ENCODE data around the gene FAF1.
"Not testable (repeated sequence)": the region's sequence is repeated elsewhere in the genome, so short reads cannot be mapped to it uniquely, and the experiment has no call there.

The FAF1 gene

DNA sequence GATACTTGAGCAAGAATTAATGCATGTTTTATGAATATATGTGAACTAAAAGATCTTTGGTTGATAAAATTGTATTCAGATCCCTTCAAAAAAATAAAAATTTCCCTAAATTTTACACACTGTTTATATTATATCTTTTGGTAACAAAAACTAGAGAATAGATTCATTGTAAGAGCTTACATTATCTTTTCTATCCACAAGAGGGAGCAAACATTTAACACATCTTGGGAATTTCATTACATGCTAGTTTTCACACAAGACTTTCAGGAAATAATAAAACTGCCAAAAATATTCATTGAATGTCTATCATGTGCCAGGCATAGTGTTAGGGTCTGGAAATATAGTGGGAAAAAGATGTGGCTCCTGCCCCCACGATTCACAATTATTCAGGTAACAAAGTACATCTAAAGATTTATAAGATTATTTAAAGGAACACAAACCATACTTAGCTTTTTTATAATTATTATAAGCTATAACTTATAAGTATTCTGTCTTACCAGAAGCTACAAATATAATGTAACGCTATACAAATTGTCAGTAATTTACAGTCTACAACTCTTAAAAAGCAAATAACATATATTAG lies 30.6 kb downstream of the FAF1 start:
- Histone ChIP-seq H3K36me3 (ENCODE audit: insufficient read depth, low read length) (no peaks in the 10 kb centered on the region), H3K9ac (ENCODE audit: low read depth, low read length) (no peak overlapping the region), H3K9me3 (ENCODE audit: control insufficient read depth, insufficient read depth, low read length) (no peaks in the 10 kb centered on the region), H3K4me1 (ENCODE audit: insufficient read depth, low read length) (no peaks in the 10 kb centered on the region)

DNA sequence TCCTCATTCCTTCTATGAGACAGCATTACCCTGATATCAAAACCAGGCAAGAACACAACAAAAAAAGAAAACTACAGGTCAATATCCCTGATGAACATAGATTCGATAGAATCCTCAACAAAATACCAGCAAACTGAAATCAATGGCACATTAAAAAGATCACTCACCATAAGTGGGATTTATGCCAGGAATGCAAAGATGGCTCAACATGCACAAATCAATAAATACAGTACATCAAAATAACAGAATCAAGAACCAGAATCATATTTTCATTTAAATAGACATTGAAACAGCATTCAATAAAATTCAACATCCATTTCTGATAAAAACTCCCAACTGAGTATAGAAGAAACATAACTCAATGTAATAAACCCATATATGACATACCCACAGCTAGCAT lies 36.5 kb downstream of the FAF1 start:
- no peaks in the 10 kb centered on the region for H3K36me3 ChIP-seq (ENCODE audit: insufficient read depth, low read length)
- H3K9ac ChIP-seq (ENCODE audit: low read depth, low read length): no peak overlapping the region
- H3K4me1 ChIP-seq (ENCODE audit: insufficient read depth, low read length): no peaks in the 10 kb centered on the region
- peaks cover 3% of the 10 kb centered on the region; the same call in 1 of the 2 replicates for H3K9me3 ChIP-seq (ENCODE audit: control insufficient read depth, insufficient read depth, low read length)

DNA sequence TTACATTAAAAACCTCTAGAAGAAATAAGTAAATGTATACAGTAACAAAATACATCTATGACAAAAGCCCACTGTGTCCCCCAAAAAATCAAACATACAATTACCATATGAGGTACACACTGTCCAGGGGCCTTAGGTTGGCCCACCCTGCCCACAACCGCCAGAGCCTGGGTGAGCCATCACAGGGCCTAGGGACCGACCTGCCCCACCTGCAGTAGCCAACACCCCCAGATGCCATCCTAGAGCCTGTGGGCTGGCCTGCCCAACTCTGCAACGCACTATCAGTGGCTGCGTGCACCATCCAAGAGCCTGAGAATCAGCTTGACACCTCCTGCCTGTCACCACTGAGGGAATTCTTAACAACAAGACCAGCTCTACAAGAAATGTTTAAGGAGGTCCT lies 39.0 kb downstream of the FAF1 start:
- Histone ChIP-seq H3K9me3 (ENCODE audit: control insufficient read depth, insufficient read depth, low read length) (peaks cover 3% of the 10 kb centered on the region; the same call in 1 of the 2 replicates), H3K36me3 (ENCODE audit: insufficient read depth, low read length) (no peaks in the 10 kb centered on the region), H3K4me1 (ENCODE audit: insufficient read depth, low read length) (no peaks in the 10 kb centered on the region), H3K9ac (ENCODE audit: low read depth, low read length) (no peak overlapping the region)

GRCh38 chr1:50920409-50920808 lies 39.7 kb downstream of the FAF1 start:
- Histone ChIP-seq H3K36me3 (ENCODE audit: insufficient read depth, low read length) (no peaks in the 10 kb centered on the region), H3K9ac (ENCODE audit: low read depth, low read length) (no peak overlapping the region), H3K4me1 (ENCODE audit: insufficient read depth, low read length) (no peaks in the 10 kb centered on the region), H3K9me3 (ENCODE audit: control insufficient read depth, insufficient read depth, low read length) (peaks cover 3% of the 10 kb centered on the region; the same call in 1 of the 2 replicates)

DNA sequence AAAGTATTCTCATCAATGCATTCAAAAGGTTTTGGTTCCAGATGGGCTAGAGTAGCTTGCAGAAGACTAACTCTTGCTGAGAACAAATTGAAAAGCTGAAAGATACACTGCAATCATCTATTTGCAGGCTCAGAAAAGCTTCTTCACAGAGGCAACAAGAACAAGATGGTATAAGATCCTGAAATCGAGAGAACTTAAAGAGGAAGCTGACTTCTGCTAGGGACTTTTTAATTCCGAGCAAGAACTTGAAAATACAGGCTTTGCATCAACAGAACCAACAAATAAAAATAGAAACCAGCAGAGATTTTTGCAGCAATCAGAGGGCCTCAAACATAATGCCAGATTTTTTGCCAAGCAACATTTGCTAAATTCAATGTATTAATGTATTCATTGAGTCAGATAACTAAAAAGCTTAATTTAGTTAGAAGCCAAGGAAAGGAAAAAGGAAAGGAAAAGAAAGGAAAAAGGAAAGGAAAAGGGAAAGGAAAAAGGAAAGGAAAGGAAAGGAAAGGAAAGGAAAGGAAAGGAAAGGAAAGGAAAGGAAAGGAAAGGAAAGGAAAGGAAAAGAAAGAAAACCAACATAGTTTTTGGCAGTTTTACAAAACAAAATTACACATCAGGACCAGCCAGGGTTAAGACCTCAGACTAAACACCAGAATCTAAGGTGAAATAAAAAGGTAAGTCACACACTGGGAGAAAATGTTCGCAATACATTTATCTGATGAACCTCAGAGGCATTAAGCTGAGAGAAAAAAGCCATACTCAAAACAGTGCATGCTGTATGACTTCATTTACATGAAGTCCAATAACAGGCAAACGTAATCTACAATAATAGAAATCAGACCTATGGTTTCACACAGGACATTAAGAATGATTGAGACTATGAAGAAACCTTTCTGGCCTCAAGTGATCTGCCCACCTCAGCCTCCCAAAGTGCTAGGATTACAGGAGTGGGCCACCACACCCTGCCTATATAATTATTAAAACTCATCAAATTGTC lies 42.6 kb downstream of the FAF1 start:
- Histone ChIP-seq H3K4me1 (ENCODE audit: insufficient read depth, low read length) (no peaks in the 10 kb centered on the region), H3K9ac (ENCODE audit: low read depth, low read length) (no peak overlapping the region), H3K36me3 (ENCODE audit: insufficient read depth, low read length) (no peaks in the 10 kb centered on the region), H3K9me3 (ENCODE audit: control insufficient read depth, insufficient read depth, low read length) (no peaks in the 10 kb centered on the region)

DNA sequence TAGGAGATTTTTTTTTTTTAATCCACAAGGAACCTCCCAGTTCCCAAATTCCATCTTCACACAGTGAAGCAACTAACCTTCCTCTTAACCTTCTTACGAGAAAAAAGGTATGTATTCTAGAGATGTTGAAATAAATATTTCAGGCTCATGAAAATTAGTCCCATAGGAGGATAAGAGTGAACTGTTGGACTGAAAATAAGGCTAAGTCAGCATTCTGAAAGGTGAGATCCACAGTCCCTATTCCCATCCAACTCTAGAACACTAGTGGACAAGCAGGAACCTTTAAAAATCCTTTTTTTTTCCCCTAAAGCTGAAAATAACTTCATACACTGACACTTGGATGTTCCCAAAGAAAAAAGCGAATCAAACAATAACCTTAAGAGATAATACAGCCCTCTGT lies 44.4 kb downstream of the FAF1 start:
- no peaks in the 10 kb centered on the region for H3K4me1 ChIP-seq (ENCODE audit: insufficient read depth, low read length)
- H3K36me3 ChIP-seq (ENCODE audit: insufficient read depth, low read length): no peaks in the 10 kb centered on the region
- no peak overlapping the region for H3K9ac ChIP-seq (ENCODE audit: low read depth, low read length)
- no peaks in the 10 kb centered on the region for H3K9me3 ChIP-seq (ENCODE audit: control insufficient read depth, insufficient read depth, low read length)

DNA sequence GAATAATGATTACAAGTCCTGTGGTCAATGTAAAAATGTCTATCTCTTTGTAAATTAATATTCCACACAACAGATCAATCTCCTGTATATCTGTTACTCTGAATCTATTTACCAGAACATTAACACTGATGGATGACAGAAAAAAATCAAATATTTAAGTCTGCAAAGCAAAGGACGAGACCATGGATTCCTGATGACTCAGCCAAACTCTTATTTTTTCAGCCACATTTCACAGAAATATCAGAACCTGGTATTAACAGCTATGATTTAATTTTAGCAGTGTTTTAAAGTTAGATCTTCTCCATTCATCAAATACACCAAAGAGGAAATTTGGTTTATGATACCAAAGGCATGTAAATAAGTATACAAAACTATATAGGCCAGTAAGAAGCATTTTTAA lies 46.1 kb downstream of the FAF1 start:
- no peak overlapping the region for H3K9ac ChIP-seq (ENCODE audit: low read depth, low read length)
- H3K36me3 ChIP-seq (ENCODE audit: insufficient read depth, low read length): no peaks in the 10 kb centered on the region
- H3K9me3 ChIP-seq (ENCODE audit: control insufficient read depth, insufficient read depth, low read length): no peaks in the 10 kb centered on the region
- H3K4me1 ChIP-seq (ENCODE audit: insufficient read depth, low read length): no peaks in the 10 kb centered on the region

GRCh38 chr1:50910356-50910755 lies 49.7 kb downstream of the FAF1 start:
- not testable (repeated sequence) for H3K36me3 ChIP-seq (ENCODE audit: insufficient read depth, low read length); H3K4me1 ChIP-seq (ENCODE audit: insufficient read depth, low read length); H3K9me3 ChIP-seq (ENCODE audit: control insufficient read depth, insufficient read depth, low read length); H3K9ac ChIP-seq (ENCODE audit: low read depth, low read length)

- H3K9me3 ChIP-seq (ENCODE audit: control insufficient read depth, insufficient read depth, low read length); H3K9ac ChIP-seq (ENCODE audit: low read depth, low read length); H3K36me3 ChIP-seq (ENCODE audit: insufficient read depth, low read length); H3K4me1 ChIP-seq (ENCODE audit: insufficient read depth, low read length): not testable (repeated sequence)
Measured at GRCh38 chr1:50907610-50908009, 52.5 kb downstream of the FAF1 start.

DNA sequence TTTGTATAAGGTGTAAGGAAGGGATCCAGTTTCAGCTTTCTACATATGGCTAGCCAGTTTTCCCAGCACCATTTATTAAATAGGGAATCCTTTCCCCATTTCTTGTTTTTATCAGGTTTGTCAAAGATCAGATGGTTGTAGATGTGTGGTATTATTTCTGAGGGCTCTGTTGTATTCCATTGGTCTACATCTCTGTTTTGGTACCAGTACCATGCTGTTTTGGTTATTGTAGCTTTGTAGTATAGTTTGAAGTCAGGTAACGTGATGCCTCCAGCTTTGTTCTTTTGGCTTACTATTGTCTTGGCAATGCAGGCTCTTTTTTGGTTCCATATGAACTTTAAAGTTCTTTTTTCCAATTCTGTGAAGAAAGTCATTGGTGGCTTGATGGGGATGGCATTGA lies 54.0 kb downstream of the FAF1 start:
- H3K9me3 ChIP-seq (ENCODE audit: control insufficient read depth, insufficient read depth, low read length); H3K4me1 ChIP-seq (ENCODE audit: insufficient read depth, low read length); H3K36me3 ChIP-seq (ENCODE audit: insufficient read depth, low read length); H3K9ac ChIP-seq (ENCODE audit: low read depth, low read length): not testable (repeated sequence)

DNA sequence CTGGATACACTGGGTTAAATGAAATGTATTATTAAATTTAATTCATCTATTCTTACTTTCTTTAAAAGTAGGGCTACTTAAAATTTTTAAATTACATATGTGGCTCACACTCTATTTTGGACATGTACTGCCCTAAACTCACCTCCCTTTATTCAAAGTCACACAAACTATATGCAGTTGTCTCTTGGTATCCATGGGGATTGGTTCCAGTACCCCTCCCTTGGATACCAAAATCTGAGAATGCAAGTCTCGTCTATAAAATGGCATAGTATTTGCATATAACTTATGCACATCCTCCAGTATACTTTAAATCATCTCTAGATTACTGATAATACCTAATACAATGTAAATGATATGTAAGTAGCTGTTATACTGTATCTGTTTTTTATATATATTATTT lies 57.6 kb downstream of the FAF1 start:
- no peaks in the 10 kb centered on the region for H3K9me3 ChIP-seq (ENCODE audit: control insufficient read depth, insufficient read depth, low read length)
- no peak overlapping the region for H3K9ac ChIP-seq (ENCODE audit: low read depth, low read length)
- H3K4me1 ChIP-seq (ENCODE audit: insufficient read depth, low read length): no peaks in the 10 kb centered on the region

GRCh38 chr1:50901872-50902271 lies 58.2 kb downstream of the FAF1 start:
- H3K9ac ChIP-seq (ENCODE audit: low read depth, low read length): no peak overlapping the region
- H3K4me1 ChIP-seq (ENCODE audit: insufficient read depth, low read length): no peaks in the 10 kb centered on the region
- no peaks in the 10 kb centered on the region for H3K36me3 ChIP-seq (ENCODE audit: insufficient read depth, low read length)
- H3K9me3 ChIP-seq (ENCODE audit: control insufficient read depth, insufficient read depth, low read length): no peaks in the 10 kb centered on the region

More for the DNA sequence above, 57.6 kb downstream of the FAF1 start:
- H3K36me3 ChIP-seq (ENCODE audit: insufficient read depth, low read length): no peaks in the 10 kb centered on the region

DNA sequence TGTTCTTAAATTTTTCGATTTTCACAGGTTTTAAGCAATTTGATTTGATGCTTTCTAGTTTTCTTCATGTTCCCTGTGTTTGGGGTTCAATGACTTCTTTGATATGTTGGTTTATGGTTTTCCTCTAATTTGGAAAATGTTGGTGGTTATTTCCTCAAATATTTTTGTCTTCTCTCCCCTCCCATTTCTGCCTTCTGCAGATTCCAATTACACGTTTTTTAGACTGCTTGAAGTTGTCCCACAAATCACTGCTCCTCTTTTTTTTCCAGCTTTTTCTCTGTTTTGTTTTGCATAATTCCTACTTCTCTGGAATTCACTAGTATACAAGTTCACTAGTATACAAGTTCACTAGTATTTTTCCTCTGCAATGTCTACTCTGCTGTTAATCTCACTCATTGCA lies 61.3 kb downstream of the FAF1 start:
- Histone ChIP-seq H3K4me1 (ENCODE audit: insufficient read depth, low read length) (no peaks in the 10 kb centered on the region), H3K36me3 (ENCODE audit: insufficient read depth, low read length) (no peaks in the 10 kb centered on the region), H3K9me3 (ENCODE audit: control insufficient read depth, insufficient read depth, low read length) (no peaks in the 10 kb centered on the region), H3K9ac (ENCODE audit: low read depth, low read length) (no peak overlapping the region)

DNA sequence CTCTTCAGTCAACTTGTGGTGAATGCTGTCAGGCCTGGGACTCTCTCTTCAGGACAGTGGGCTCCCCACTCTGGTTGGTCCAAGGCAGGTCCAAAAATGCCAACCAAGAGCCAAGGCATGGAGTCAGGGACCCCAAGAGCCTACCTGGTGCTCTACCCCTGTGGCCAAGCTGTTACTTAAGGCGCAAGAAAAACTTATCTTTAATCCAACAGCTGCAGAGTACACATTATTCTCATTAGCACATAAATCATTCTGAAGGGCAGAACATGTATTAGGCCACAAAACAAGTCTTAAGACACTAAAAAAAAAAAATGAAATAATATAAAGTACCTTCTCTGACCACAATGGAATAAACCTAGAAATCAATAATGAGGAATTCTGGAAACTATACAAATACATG lies 65.7 kb downstream of the FAF1 start:
- peaks cover 9% of the 10 kb centered on the region; the same call in 1 of the 2 replicates for H3K9me3 ChIP-seq (ENCODE audit: control insufficient read depth, insufficient read depth, low read length)
- H3K4me1 ChIP-seq (ENCODE audit: insufficient read depth, low read length): no peaks in the 10 kb centered on the region
- no peak overlapping the region for H3K9ac ChIP-seq (ENCODE audit: low read depth, low read length)
- no peaks in the 10 kb centered on the region for H3K36me3 ChIP-seq (ENCODE audit: insufficient read depth, low read length)

DNA sequence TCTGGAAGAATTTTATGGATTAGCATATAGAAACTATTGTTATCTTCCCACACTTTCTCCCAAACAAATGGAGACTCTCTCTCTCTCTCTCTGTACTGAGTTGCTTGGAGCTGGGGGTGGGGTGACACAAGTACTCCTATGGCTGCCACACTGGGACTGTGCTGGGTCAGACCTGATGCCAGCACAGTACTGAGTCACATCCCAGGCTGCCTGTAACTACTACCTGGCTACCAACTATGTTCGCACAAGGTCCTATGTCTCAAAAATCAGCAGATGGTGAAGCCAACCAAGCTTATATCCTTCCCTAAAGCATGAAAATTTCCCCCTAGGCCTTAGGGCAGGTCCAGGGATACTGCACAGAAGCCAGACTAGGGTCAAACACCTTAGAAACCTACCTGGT lies 66.6 kb downstream of the FAF1 start:
- H3K9ac ChIP-seq (ENCODE audit: low read depth, low read length): no peak overlapping the region
- H3K36me3 ChIP-seq (ENCODE audit: insufficient read depth, low read length): no peaks in the 10 kb centered on the region
- no peaks in the 10 kb centered on the region for H3K4me1 ChIP-seq (ENCODE audit: insufficient read depth, low read length)
- H3K9me3 ChIP-seq (ENCODE audit: control insufficient read depth, insufficient read depth, low read length): peaks cover 9% of the 10 kb centered on the region; the same call in 1 of the 2 replicates
